GM19468 (cell line): ENCODE results near the gene ZP3.
"Not testable (repeated sequence)": the region's sequence is repeated elsewhere in the genome, so short reads cannot be mapped to it uniquely, and the experiment has no call there.

Experiments used
- ATAC-seq: cut with Tn5 transposase; IDR thresholded peaks from one replicate; pipeline ENCODE4 v1.9.1; 2021; ENCODE audit warnings: mild to moderate bottlenecking, moderate library complexity, moderate number of reproducible peaks; ENCODE audit not compliant: unreplicated experiment; ENCODE audit errors: extremely low read depth

ZP3 gene

GRCh38 chr7:76424413-76425111 is at the start of gene ZP3:
TSS of gene ZP3 (plus strand) at chr7:76424950. CDS start at chr7:76424965, 15 bp downstream.
- no peak for ATAC-seq

GRCh38 chr7:76375251-76375650 is 49.5 kb upstream of the ZP3 start:
- no peak for ATAC-seq

GRCh38 chr7:76377186-76377918 is 47.4 kb upstream of the ZP3 start:
- ATAC-seq, result no peak

GRCh38 chr7:76380623-76380966 is 44.2 kb upstream of the ZP3 start:
- ATAC-seq, result no peak

- ATAC-seq, result no peak
Observed at GRCh38 chr7:76381814-76382213, 42.9 kb upstream of the ZP3 start.

- no peak for ATAC-seq
Observed at GRCh38 chr7:76383089-76383944, 41.4 kb upstream of the ZP3 start.

- no peak for ATAC-seq
Observed at GRCh38 chr7:76386691-76387260, 38.0 kb upstream of the ZP3 start.

GRCh38 chr7:76387789-76388188 is 37.0 kb upstream of the ZP3 start:
- ATAC-seq, result not testable (repeated sequence)

- ATAC-seq, result no peak
Observed at GRCh38 chr7:76390092-76390491, 34.7 kb upstream of the ZP3 start.

GRCh38 chr7:76392531-76393115 is 32.1 kb upstream of the ZP3 start:
- ATAC-seq, result no peak

- peak; percentile 88 for ATAC-seq
Observed at GRCh38 chr7:76393116-76394031, 31.4 kb upstream of the ZP3 start.

- no peak for ATAC-seq
Observed at GRCh38 chr7:76394957-76395356, 29.8 kb upstream of the ZP3 start.

- not testable (repeated sequence) for ATAC-seq
Observed at GRCh38 chr7:76395605-76395964, 29.2 kb upstream of the ZP3 start.

GRCh38 chr7:76395965-76396726 is 28.6 kb upstream of the ZP3 start:
- ATAC-seq, result no peak

- no peak for ATAC-seq
Observed at GRCh38 chr7:76396864-76397263, 27.9 kb upstream of the ZP3 start.

GRCh38 chr7:76397409-76398183 is 27.2 kb upstream of the ZP3 start:
- no peak for ATAC-seq

- no peak for ATAC-seq
Observed at GRCh38 chr7:76400248-76400647, 24.5 kb upstream of the ZP3 start.

GRCh38 chr7:76403097-76403496 is 21.7 kb upstream of the ZP3 start:
- not testable (repeated sequence) for ATAC-seq
